ENCODE results near the gene KCNK3.
"Not testable (repeated sequence)": the region's sequence is repeated elsewhere in the genome, so short reads cannot be mapped to it uniquely, and the experiment has no call there.

KCNK3 gene

DNA sequence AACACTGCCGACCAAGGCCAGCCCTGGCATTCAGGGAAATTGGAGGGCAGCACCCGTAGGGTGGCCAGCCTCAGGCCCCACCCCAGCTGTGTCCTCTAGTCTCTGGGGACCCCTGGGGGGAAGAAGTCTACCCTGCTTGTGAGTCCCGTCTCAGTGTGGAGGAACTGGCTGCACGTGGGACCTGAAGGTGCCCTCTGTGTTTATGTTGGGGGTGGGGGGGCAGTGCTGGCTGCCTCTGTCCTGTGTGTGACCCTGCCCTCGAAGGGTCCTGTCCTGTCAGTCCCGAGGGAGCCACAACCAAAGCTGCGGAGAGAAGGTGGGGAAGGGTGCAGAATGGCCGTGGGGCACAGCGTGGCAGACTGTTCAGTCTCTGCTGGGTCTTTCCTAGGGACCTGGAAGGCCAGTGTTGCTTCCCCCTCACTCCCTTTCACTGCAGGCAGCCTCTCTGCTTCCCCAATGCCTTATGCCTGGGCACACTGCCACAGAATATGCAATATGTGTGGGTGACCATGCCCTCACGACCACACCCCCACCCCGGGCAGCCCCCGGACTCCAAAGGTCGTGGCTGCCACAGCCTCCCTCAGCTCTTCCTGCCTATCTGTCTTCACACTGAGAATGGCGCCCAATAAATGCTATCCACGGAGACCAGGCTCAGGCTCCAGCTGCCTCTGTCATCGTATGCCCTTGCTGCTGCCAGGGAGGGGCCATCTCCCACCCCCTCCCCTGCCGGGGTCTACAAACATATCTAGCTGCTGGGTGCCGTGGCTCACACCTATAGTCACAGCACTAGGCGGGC, 38.2 kb downstream of the KCNK3 start:
- no peak for DNase-seq (ENCODE audit: low read depth in 3 of 3)

DNA sequence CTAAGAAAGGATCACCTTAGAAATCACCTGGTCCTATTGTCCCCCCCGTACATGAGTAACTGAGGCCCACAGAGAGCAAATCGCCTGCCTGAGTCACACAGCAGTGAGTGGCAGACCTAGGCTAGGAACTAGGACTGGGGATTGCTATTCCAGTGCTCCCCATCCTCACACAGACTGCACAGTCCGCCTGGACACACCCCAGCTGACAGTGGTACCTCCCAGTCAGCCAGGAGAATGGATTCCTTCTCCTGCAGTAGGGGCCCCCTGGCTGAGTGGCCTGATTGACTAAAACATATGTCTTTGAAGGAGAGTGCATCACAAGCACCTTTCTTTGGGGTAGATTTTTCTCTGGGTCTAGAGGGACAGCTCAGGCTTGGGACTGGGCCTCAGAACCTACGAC, 39.2 kb downstream of the KCNK3 start:
- no peak for DNase-seq (ENCODE audit: low read depth in 3 of 3)

DNA sequence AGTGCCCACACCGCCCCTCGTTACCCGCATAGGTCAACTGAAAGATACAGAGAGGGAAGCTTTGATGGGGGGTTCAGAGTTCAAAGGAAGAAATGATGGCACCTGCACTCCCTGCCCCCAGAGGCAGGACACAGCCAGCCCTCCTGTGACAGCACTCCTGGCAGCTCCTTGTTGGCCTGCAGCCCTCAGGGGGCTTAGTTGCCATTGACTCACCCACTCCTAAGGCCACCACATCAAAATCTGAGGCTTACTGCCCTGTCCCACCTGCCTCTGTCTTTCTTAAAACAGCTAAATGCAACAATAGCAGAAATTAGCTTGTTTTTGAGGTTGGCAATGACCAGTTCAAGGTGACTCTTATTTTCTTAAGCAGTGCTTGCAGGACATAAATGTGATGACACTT, 39.9 kb downstream of the KCNK3 start:
- DNase-seq (ENCODE audit: low read depth in 3 of 3), result no peak

DNA sequence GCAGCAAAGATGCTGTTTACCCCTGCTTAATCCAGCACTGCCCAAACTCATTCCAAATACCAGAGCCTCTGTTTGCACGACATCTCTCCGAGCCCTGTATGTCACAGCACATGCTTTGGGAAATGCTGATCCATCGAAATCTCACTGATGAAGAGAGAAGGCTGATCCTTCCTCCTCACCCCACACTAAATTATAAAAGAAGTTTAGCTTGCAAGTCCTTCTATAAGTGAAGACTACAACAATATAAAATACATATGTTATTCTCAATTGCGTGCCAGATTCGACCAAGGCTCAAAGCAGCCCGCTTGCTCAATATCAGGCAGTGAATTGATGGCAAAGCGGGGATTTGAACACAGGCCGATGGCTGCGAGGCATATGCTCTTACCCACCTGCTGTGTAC, 40.9 kb downstream of the KCNK3 start:
- no peak for DNase-seq (ENCODE audit: low read depth in 3 of 3)

DNA sequence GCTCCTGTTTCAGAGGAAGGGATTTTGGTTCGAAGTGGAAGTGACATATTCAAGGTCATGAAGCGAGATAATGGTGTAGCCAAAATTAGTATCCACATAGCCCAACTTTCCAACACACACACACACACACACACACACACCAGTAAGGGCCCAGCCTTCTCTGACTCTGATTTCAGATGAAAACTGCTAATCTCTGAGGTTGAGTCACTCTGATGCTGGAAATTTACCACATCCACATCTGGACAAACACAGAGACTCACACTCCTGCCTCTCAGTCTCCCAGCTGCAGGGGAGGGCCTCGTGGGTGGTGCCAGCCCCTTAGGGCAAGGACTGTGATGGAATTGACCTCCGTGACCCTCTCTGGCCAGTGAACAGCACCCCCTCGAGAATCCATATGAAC, 42.6 kb downstream of the KCNK3 start:
- DNase-seq (ENCODE audit: low read depth in 3 of 3), result no peak

DNA sequence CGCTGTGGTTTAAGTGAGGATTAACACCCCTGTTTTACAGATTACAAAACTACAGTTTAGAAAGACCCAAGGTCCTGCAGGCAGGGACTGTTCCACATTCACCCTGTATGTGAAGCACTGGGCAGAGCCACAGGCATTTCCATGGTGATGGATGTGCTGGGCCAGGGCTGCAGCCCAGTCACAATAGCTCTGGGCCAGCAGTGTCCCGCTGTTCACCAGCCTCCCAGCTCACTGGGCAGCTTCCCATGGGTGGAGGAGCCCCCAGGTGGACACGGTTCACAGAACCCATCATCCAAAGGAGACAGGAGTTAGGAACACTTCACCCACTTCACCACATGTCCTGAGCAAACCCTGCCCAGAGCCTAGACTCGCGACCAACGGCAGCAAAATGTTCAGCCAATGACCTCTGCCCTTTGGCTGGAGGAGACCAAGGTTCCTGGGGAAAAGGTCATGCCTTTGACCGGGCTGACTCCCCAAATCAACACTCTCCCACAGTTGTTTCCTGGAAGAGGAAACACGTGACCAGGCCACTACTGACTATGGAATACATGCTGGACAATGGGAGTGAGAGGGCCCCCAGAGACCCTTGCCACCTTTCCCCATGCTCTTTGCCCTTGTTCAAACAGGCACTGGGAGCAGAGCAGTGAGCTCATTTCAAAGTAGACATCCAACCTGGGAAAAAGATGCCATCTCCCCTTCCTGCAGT, 43.5 kb downstream of the KCNK3 start:
- no peak for DNase-seq (ENCODE audit: low read depth in 3 of 3)

GRCh38 chr2:26737221-26737620, 44.7 kb downstream of the KCNK3 start:
- DNase-seq (ENCODE audit: low read depth in 3 of 3), result no peak

GRCh38 chr2:26738481-26738880, 46.0 kb downstream of the KCNK3 start:
- no peak for DNase-seq (ENCODE audit: low read depth in 3 of 3)

DNA sequence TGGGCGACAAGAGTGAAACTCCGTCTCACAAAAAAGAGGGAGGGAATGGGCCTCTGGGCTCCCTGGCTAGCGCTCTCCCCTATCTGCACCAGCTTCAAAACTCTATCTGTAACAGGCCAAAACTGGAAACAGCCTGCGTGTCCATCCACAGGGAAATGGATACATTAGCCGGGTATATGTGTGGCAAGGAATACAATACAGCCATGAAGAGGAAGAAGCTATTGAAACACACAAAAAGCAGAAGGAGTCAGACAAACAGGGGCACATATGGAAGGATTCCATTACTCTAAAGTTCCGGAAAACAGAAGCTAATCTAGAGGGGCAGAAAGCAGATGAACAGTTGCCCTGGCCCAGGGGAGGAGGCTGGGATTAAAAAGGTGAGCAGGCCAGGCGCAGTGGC, 47.0 kb downstream of the KCNK3 start:
- DNase-seq (ENCODE audit: low read depth in 3 of 3), result no peak

DNA sequence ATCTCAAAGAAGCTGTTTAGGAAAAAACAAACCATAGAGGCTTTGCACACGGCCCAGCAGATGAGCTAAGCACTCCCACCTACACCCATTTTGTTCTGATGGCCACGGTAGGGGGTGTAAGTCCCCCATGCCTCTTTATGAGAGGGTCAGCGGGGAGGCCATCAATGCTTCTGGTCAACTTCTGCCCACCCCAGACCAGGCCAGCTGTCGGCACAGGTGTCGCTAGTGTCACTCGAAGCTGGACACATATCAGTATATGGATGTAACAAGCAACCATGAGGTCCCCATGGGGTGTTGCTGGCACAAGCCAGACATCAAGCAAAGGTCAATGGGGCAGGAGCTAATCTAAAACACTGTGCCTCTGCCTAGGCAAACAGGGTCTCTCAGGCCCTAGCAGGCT, 47.8 kb downstream of the KCNK3 start:
- DNase-seq (ENCODE audit: low read depth in 3 of 3), result no peak

DNA sequence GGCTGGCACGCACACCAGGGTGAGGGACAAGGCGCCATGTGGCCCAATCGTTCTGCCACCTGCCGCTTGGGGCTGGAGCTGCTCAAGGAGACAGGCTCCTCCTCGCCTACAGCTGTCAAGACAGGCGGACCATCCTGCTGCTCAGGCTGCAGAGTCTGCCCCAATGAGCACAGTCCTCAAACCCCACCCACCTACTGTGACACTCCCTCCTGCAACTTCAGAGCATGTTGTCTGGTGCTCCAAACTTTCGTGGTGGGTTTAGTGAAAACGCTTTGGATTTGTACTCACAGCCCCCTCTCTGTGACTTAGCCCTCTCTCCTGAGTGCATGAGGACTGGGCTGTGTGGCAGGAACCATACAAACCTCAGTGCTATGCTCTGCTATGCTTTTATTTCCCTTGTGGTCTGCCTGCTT, 48.4 kb downstream of the KCNK3 start:
- DNase-seq (ENCODE audit: low read depth in 3 of 3), result no peak

GRCh38 chr2:26742048-26742770, 49.7 kb downstream of the KCNK3 start:
- DNase-seq (ENCODE audit: low read depth in 3 of 3), result no peak

DNA sequence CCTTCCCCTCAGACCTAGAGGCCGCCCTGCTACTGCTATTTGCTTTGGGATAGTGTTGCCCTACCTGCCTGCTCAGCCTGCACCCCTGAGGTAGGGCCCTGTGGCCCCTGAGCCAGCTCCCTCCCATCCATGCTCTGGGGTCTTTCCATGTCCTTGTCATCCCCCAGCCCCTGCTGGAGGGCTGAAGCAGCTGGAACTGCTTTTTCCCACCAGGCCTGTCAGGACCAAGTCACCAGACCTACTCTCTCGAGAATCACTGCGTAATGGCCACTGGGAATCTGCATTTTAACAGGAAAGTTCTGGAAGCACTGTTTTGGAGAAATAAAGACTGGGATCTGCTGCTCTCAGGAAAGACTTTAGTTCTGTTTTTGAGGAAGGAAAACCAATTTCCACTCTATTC, 51.3 kb downstream of the KCNK3 start:
- no peak for DNase-seq (ENCODE audit: low read depth in 3 of 3)

- no peak for DNase-seq (ENCODE audit: low read depth in 3 of 3)
These were observed 52.4 kb downstream of the KCNK3 start for GRCh38 chr2:26744953-26745352.

DNA sequence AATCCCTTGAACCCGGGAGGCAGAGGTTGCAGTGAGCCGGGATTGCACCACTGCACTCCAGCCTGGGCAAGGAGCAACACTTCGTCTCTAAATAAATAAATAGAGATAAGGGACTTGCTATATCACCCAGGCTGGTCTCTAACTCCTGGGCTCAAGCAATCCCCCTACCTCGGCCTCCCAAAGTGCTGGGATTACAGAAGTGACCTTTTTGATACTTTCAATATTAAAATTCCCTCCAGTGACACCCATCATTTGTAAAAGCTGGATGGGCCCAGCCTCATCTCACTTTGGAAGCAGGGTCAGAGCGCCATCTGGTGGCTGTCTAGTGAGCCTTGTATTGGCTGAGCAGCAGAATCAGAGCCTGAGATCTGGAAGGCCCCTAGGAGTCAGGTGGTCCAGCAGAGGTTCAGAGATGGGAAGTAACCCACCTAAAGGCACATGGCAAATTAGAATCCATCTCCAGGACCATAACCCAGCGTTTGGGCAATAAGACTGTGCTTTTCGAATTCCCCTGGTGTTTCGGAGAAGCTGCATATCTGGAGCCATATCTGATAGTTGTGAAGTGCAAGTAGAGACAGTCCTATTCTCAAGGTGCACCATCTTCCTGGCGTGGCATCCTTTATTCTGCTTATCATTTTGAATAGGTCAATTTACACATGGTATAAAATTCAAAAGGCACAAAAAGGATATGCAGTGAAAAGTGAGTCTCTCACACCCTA, 53.2 kb downstream of the KCNK3 start:
- DNase-seq (ENCODE audit: low read depth in 3 of 3), result peak; percentile 48 to 81 (median 75)

GRCh38 chr2:26746934-26747333, 54.4 kb downstream of the KCNK3 start:
- no peak for DNase-seq (ENCODE audit: low read depth in 3 of 3)

GRCh38 chr2:26749787-26750420, 57.4 kb downstream of the KCNK3 start:
- DNase-seq (ENCODE audit: low read depth in 3 of 3), result not testable (repeated sequence)

GRCh38 chr2:26750467-26750866, 57.9 kb downstream of the KCNK3 start:
- not testable (repeated sequence) for DNase-seq (ENCODE audit: low read depth in 3 of 3)

- no peak for DNase-seq (ENCODE audit: low read depth in 3 of 3)
These were observed 60.1 kb downstream of the KCNK3 start for GRCh38 chr2:26752656-26753055.

DNA sequence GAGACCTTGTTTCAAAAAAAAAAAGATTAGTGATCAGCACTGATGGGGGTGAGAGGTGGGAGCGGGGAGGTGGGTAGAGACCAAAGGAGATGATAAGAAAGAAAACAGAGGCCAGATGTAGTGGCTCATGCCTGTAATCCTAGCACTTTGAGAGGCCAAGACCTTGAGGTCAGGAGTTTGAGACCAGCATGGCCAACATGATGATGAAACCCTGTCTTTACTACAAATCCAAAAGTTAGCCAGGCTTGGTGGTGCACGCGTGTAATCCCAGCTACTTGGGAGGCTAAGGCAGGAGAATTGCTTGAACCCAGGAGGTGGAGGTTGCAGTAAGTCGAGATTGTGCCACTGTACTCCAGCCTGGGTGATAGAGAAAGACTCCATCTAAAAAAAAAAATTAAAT, 62.0 kb downstream of the KCNK3 start:
- DNase-seq (ENCODE audit: low read depth in 3 of 3), result no peak

GRCh38 chr2:26754972-26755670, 62.6 kb downstream of the KCNK3 start:
- no peak for DNase-seq (ENCODE audit: low read depth in 3 of 3)

All from stimulated activated CD4-positive, alpha-beta T cell treated with anti-CD3 and anti-CD28 coated beads, TNF-alpha, amount 100 ng/mL, for 48 hours (primary cell).